GM12878 (cell line): ENCODE data around the gene CYP24A1. TPM values are rescaled to one million over a fixed set of nuclear protein-coding genes. Genes with fewer than 3 reads are reported as not detected.

ENCODE experiments used
- ATAC-seq: fragments of 200-7000 bp; cut with Tn5 transposase; 3 replicates; pipeline ENCODE4 v1.9.1; 2020; ENCODE audit warnings: mild to moderate bottlenecking, moderate library complexity
- BruUV-seq: library from RNA; stranded (reverse); fragments of 400-500 nt; replicated peaks from 2 replicates; lab custom pipeline; 2021; lab: Mats Ljungman, UMichigan
- CTCF ChIA-PET: fragments of 300-600 bp; sonication (Branson Sonifier 250); formaldehyde crosslinking; extraction: SDS; loops from one replicate; lab custom pipeline; 2021; ENCODE audit warnings: inconsistent platforms; lab: Yijun Ruan, JAX
- POLR2A ChIA-PET: fragments of 350-600 bp; formaldehyde crosslinking; extraction: SDS; loops from one replicate; lab custom pipeline; 2021; ENCODE audit warnings: inconsistent platforms; lab: Charles Lee
- RAD21 ChIA-PET: fragments of 300-600 bp; sonication (Branson Sonifier 250); formaldehyde crosslinking; loops from one replicate; lab custom pipeline; 2023; ENCODE audit warnings: antibody characterized with exemption; ENCODE audit not compliant: unreplicated experiment; lab: Charles Lee
- SMC1A ChIA-PET: fragments of 300-600 bp; sonication (Branson Sonifier 250); formaldehyde crosslinking; loops from one replicate; lab custom pipeline; 2023; ENCODE audit not compliant: unreplicated experiment, uncharacterized antibody; lab: Charles Lee
- DNase-seq: peaks from one replicate; pipeline ENCODE4 v3.0.0-alpha.2; 2011; ENCODE audit warnings: low read depth, low spot score
- FAIRE-seq: peaks from 3 replicates; lab custom pipeline; 2011; peaks lifted over from hg19 to GRCh38; lab: Jason Lieb, UNC
- H2AFZ ChIP-seq: 2 replicates; pipeline ENCODE4 v1.6.0; 2011; ENCODE audit warnings: low read depth, low read length, control low read depth; ENCODE audit not compliant: control insufficient read depth
- H3K27ac ChIP-seq: 2 replicates; pipeline ENCODE4 v1.5.1; 2011; ENCODE audit warnings: control low read depth; ENCODE audit not compliant: control insufficient read depth, insufficient read depth
- H3K27me3 ChIP-seq, 2 experiments: replicated peaks in 1 of 2; 2 replicates each; pipeline versions ENCODE4 v1.6.0 to v1.6.1; 2011; ENCODE audit warnings: low read length in 1 of 2; ENCODE audit not compliant: control insufficient read depth in 2 of 2, insufficient read depth in 2 of 2
- H3K36me3 ChIP-seq, 2 experiments: 2 replicates each; pipeline ENCODE4 v1.5.1; 2011; ENCODE audit warnings: low read length in 1 of 2; ENCODE audit not compliant: control insufficient read depth in 2 of 2, insufficient read depth in 2 of 2
- H3K4me1 ChIP-seq: 2 replicates; pipeline ENCODE4 v1.6.1; 2011; ENCODE audit warnings: mild to moderate bottlenecking, low read length, moderate library complexity, mixed read lengths; ENCODE audit not compliant: control insufficient read depth, insufficient read depth
- H3K4me2 ChIP-seq: 2 replicates; pipeline ENCODE4 v1.6.0; 2011; ENCODE audit warnings: control low read depth; ENCODE audit not compliant: control insufficient read depth, insufficient read depth
- H3K4me3 ChIP-seq: fragments of 200-600 bp; sonication (generic); 2 replicates; pipeline ENCODE4 v1.5.1; 2016
- H3K79me2 ChIP-seq: 2 replicates; pipeline ENCODE4 v1.6.0; 2011; ENCODE audit warnings: low read length; ENCODE audit not compliant: control insufficient read depth, insufficient read depth
- H3K9ac ChIP-seq: 2 replicates; pipeline ENCODE4 v1.8.0; 2011; ENCODE audit warnings: low read length, control low read depth, mixed read lengths; ENCODE audit not compliant: control insufficient read depth, insufficient read depth
- H3K9me3 ChIP-seq: replicated peaks from 3 replicates; pipeline ENCODE4 v1.5.1; 2011; ENCODE audit warnings: mild to moderate bottlenecking, low read length; ENCODE audit not compliant: control insufficient read depth, insufficient read depth
- H4K20me1 ChIP-seq: 2 replicates; pipeline ENCODE4 v1.6.0; 2011; ENCODE audit not compliant: control insufficient read depth, insufficient read depth
- BCLAF1 ChIP-seq: fragments of 450-650 bp; IDR thresholded peaks from 2 replicates; pipeline ENCODE4 v1.6.1; 2017; ENCODE audit warnings: antibody characterized with exemption, mild to moderate bottlenecking, moderate library complexity
- CTCF ChIP-seq, 3 experiments: IDR thresholded peaks in 2 of 3; conservative IDR thresholded peaks in 1 of 3; 2 replicates each; pipeline ENCODE4 v1.5.1; 2011; ENCODE audit warnings: low read depth in 3 of 3, low read length in 3 of 3, mild to moderate bottlenecking in 3 of 3, control low read depth in 2 of 3, moderate library complexity in 2 of 3, inconsistent platforms in 1 of 3, mixed read lengths in 1 of 3; ENCODE audit not compliant: control insufficient read depth in 2 of 3, insufficient read depth in 1 of 3; ENCODE audit errors: extremely low read depth in 1 of 3
- EP300 ChIP-seq, 2 experiments: fragments of 150-350 bp in 1 of 2; IDR thresholded peaks; 2 replicates each; pipeline ENCODE4 v1.6.1; 2011 to 2012; ENCODE audit warnings: low read depth in 2 of 2, low read length in 2 of 2, borderline replicate concordance in 1 of 2, improper control_type of control experiment in 1 of 2, inconsistent platforms in 1 of 2; ENCODE audit not compliant: control insufficient read depth in 1 of 2
- MTA3 ChIP-seq: IDR thresholded peaks from 2 replicates; pipeline ENCODE4 v1.6.1; 2012; ENCODE audit warnings: low read length, inconsistent platforms, borderline replicate concordance
- MYC ChIP-seq: IDR thresholded peaks from 2 replicates; pipeline ENCODE4 v1.6.1; 2011; ENCODE audit warnings: mild to moderate bottlenecking, low read length, moderate library complexity, inconsistent platforms; ENCODE audit not compliant: insufficient read depth, insufficient replicate concordance, insufficient read length, severe bottlenecking
- PKNOX1 ChIP-seq: fragments of 450-650 bp; IDR thresholded peaks from 2 replicates; pipeline ENCODE4 v1.6.1; 2016; ENCODE audit warnings: mild to moderate bottlenecking
- RAD21 ChIP-seq: IDR thresholded peaks from 2 replicates; pipeline ENCODE4 v1.6.1; 2011; ENCODE audit warnings: mild to moderate bottlenecking, low read depth, low read length, moderate library complexity; ENCODE audit not compliant: insufficient read depth
- SIX5 ChIP-seq: IDR thresholded peaks from 2 replicates; pipeline ENCODE4 v1.6.1; 2011; ENCODE audit warnings: mild to moderate bottlenecking, low read depth, low read length, moderate library complexity; ENCODE audit not compliant: severe bottlenecking
- SUZ12 ChIP-seq: fragments of 200-600 bp; sonication (generic); IDR thresholded peaks from one replicate; pipeline ENCODE4 v1.6.1; 2018; ENCODE audit warnings: antibody characterized with exemption, mild to moderate bottlenecking; ENCODE audit not compliant: unreplicated experiment
- TCF3 ChIP-seq: IDR thresholded peaks from 2 replicates; pipeline ENCODE4 v1.6.1; 2012; ENCODE audit warnings: low read depth, mild to moderate bottlenecking, low read length, borderline replicate concordance; ENCODE audit not compliant: insufficient read depth
- TCF7 ChIP-seq: IDR thresholded peaks from 2 replicates; pipeline ENCODE4 v1.6.1; 2014; ENCODE audit warnings: antibody characterized with exemption, borderline replicate concordance
- ZNF24 ChIP-seq: fragments of 450-650 bp; IDR thresholded peaks from 2 replicates; pipeline ENCODE4 v1.6.1; 2017; ENCODE audit warnings: antibody characterized with exemption, mild to moderate bottlenecking
- ZNF384 ChIP-seq: IDR thresholded peaks from 2 replicates; pipeline ENCODE4 v1.6.1; 2012; ENCODE audit warnings: low read depth, mild to moderate bottlenecking, low read length, improper control_type of control experiment, borderline replicate concordance
- WGBS: methylation state at CpG from one replicate; pipeline ENCODE4 v1.1.6; 2016; ENCODE audit warnings: low lambda C conversion rate; ENCODE audit not compliant: insufficient replicate concordance, insufficient coverage; ENCODE audit errors: missing lambda C conversion rate; 5-methylcytosine and 5-hydroxymethylcytosine counted together
- in situ Hi-C: fragments of 300-500 bp; cut with MboI; formaldehyde crosslinking; loops from 9 replicates; pipeline ENCODE4 v1.14.3; 2018; ENCODE audit warnings: mixed read lengths
- intact Hi-C: fragments of 100-400 bp; cut with micrococcal nuclease; formaldehyde crosslinking; loops from one replicate; pipeline ENCODE4 v1.14.2; 2022; ENCODE audit not compliant: unreplicated experiment
- polyA plus RNA-seq, 11 experiments: library from polyadenylated mRNA; depleted of rRNA in 4 of 11; unstranded in 6 of 11; stranded (reverse) in 5 of 11; fragments of >200 nt; fragmentation: Nextera tagmentation in 4 of 11; fragmentation: Illumina TruSeq in 1 of 11; extraction: Ambion mirVana in 4 of 11; extraction: Trizol in 1 of 11; gene quantifications; 1 replicate in 1 of 11; 2 replicates in 10 of 11; pipeline versions ENCODE4 v1.2.1 to v1.2.3, GENCODE V29; 2011 to 2016; ENCODE audit warnings: inconsistent platforms in 2 of 11, missing spikeins in 2 of 11, low read depth in 1 of 11
- total RNA-seq, 4 experiments: library from RNA; depleted of rRNA in 3 of 4; stranded (reverse); fragments of >200 nt in 3 of 4; fragmentation: Illumina TruSeq in 1 of 4; extraction: Trizol in 1 of 4; gene quantifications; 2 replicates each; pipeline versions ENCODE4 v1.2.1 to v1.2.3, GENCODE V29; 2013 to 2021
- TF ChIP-seq, protein P1 (sequence below): IDR thresholded peaks from 2 replicates; pipeline ENCODE4 v1.6.1; 2012; ENCODE audit warnings: mild to moderate bottlenecking, low read depth, low read length

CYP24A1 gene
- total and polyA plus RNA-seq, 10 of the 15 experiments (the other 5 are each of a cell fraction or from before 2014, with no cell fraction given): 0.69 TPM; not detected in 9

DNA sequence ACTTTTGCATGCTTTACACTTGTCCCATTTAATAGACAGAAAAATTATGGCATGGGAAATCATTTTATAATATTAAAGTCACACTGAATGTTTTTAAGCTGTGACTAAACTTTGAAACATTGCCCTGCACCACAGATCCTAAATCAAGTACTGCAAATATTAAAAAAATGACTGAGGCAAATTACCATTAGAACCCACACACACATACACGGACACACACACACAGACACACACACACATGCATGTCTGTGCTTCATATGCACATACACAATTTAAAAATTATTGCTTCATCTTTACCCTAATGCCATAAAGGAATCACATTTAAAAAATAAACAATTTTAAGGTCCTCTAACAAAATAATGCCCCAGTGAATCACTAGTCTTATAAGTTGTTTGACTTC lies 19.9 kb downstream of the CYP24A1 start:
- Histone ChIP-seq H3K4me1 (no peaks in the 10 kb centered on the region), H3K4me2 (no peak overlapping the region), H4K20me1 (no peaks in the 10 kb centered on the region), H3K4me3 (no peak overlapping the region), H3K27me3 (no peaks in the 10 kb centered on the region; a peak in 4 of 4 replicates), H3K79me2 (no peaks in the 10 kb centered on the region), H3K27ac (no peak overlapping the region), H2AFZ (no peak overlapping the region), H3K9me3 (no peaks in the 10 kb centered on the region), H3K36me3 (no peaks in the 10 kb centered on the region), H3K9ac (no peak overlapping the region)
- FAIRE-seq: no peak
- POLR2A ChIA-PET: no interaction called here
- BruUV-seq: no TSS peak
- SMC1A ChIA-PET: no interaction called here
- ATAC-seq: no peak
- CTCF ChIA-PET: no interaction called here
- 7% methylated on average over 1 of the region's 1 CpG for WGBS
- in situ Hi-C loops: no loop called here
- DNase-seq: no peak
- intact Hi-C loops: no loop called here
- RAD21 ChIA-PET: no interaction called here
- TF ChIP-seq SUZ12 (no peak), MTA3 (no peak), ZNF24 (no peak), MYC (no peak), TCF3 (no peak), RAD21 (no peak), PKNOX1 (no peak), TCF7 (no peak), ZNF384 (no peak), BCLAF1 (no peak), EP300 (IDR thresholded peaks at IDR 0.05; ENCODE audit: borderline replicate concordance in 1 of 2, control insufficient read depth in 1 of 2, low read depth in 2 of 2, low read length in 2 of 2) (no peak), CTCF (IDR thresholded peaks at IDR 0.05 in 2 of 3, conservative IDR thresholded peaks at IDR 0.05 in 1 of 3; ENCODE audit: control insufficient read depth in 2 of 3, extremely low read depth in 1 of 3, insufficient read depth in 1 of 3, low read depth in 3 of 3, low read length in 3 of 3) (no peak), SIX5 (no peak)
- TF ChIP-seq, protein P1, sequence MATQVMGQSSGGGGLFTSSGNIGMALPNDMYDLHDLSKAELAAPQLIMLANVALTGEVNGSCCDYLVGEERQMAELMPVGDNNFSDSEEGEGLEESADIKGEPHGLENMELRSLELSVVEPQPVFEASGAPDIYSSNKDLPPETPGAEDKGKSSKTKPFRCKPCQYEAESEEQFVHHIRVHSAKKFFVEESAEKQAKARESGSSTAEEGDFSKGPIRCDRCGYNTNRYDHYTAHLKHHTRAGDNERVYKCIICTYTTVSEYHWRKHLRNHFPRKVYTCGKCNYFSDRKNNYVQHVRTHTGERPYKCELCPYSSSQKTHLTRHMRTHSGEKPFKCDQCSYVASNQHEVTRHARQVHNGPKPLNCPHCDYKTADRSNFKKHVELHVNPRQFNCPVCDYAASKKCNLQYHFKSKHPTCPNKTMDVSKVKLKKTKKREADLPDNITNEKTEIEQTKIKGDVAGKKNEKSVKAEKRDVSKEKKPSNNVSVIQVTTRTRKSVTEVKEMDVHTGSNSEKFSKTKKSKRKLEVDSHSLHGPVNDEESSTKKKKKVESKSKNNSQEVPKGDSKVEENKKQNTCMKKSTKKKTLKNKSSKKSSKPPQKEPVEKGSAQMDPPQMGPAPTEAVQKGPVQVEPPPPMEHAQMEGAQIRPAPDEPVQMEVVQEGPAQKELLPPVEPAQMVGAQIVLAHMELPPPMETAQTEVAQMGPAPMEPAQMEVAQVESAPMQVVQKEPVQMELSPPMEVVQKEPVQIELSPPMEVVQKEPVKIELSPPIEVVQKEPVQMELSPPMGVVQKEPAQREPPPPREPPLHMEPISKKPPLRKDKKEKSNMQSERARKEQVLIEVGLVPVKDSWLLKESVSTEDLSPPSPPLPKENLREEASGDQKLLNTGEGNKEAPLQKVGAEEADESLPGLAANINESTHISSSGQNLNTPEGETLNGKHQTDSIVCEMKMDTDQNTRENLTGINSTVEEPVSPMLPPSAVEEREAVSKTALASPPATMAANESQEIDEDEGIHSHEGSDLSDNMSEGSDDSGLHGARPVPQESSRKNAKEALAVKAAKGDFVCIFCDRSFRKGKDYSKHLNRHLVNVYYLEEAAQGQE: no peak
